Liver (tissue), 9 donors: ENCODE results near the gene ACP5. TPM values are rescaled to one million over a fixed set of nuclear protein-coding genes. Genes with fewer than 3 reads are reported as not detected.

Source experiments
- DNase-seq: peaks from one replicate; pipeline ENCODE4 v3.0.0-alpha.2; 2017; ENCODE audit warnings: low spot score
- H3K27ac ChIP-seq, 2 donors: one replicate each; pipeline ENCODE4 v1.7.0; 2013; ENCODE audit warnings: inconsistent platforms in 2 of 2, low read length in 2 of 2, control low read depth in 1 of 2, low read depth in 1 of 2, mild to moderate bottlenecking in 1 of 2
- H3K27me3 ChIP-seq, 4 donors: one replicate each; pipeline versions ENCODE4 v1.6.1 to v1.7.0; 2013; ENCODE audit warnings: low read length in 3 of 4, inconsistent platforms in 1 of 4, mild to moderate bottlenecking in 1 of 4, moderate library complexity in 1 of 4; ENCODE audit not compliant: control insufficient read depth in 4 of 4, insufficient read depth in 4 of 4
- H3K36me3 ChIP-seq, 4 donors: one replicate each; pipeline versions ENCODE4 v1.6.1 to v1.7.0; 2013; ENCODE audit warnings: low read length in 3 of 4, mild to moderate bottlenecking in 3 of 4, low read depth in 1 of 4, moderate library complexity in 1 of 4; ENCODE audit not compliant: control insufficient read depth in 4 of 4, insufficient read depth in 3 of 4
- H3K4me1 ChIP-seq, 4 donors: one replicate each; pipeline versions ENCODE4 v1.6.1 to v1.7.0; 2013; ENCODE audit warnings: low read length in 3 of 4, mild to moderate bottlenecking in 3 of 4, moderate library complexity in 1 of 4; ENCODE audit not compliant: control insufficient read depth in 4 of 4, insufficient read depth in 4 of 4
- H3K4me3 ChIP-seq, 3 donors: one replicate each; pipeline versions ENCODE4 v1.6.1 to v1.7.0; 2013; ENCODE audit warnings: low read length in 3 of 3, control low read depth in 1 of 3, low read depth in 1 of 3, mild to moderate bottlenecking in 1 of 3
- H3K9ac ChIP-seq, 2 donors: one replicate each; pipeline ENCODE4 v1.7.0; 2013; ENCODE audit warnings: low read length in 2 of 2, mild to moderate bottlenecking in 2 of 2, moderate library complexity in 2 of 2, control low read depth in 1 of 2, low read depth in 1 of 2
- H3K9me3 ChIP-seq, 4 donors: one replicate each; pipeline versions ENCODE4 v1.6.1 to v1.7.0; 2013; ENCODE audit warnings: low read length in 3 of 4; ENCODE audit not compliant: control insufficient read depth in 4 of 4
- CTCF ChIP-seq: fragments of 150-350 bp; IDR thresholded peaks from 2 replicates; pipeline ENCODE4 v1.5.1; 2017; ENCODE audit warnings: improper control_type of control experiment, low read depth, low read length; ENCODE audit not compliant: missing input control
- EGR1 ChIP-seq, 2 donors: IDR thresholded peaks; 2 replicates each; pipeline ENCODE4 v1.6.1; 2016 to 2018; ENCODE audit warnings: antibody characterized with exemption in 2 of 2, low read depth in 2 of 2
- FOXA1 ChIP-seq: IDR thresholded peaks from 2 replicates; pipeline ENCODE4 v1.6.1; 2016; ENCODE audit warnings: antibody characterized with exemption
- FOXA2 ChIP-seq: IDR thresholded peaks from 2 replicates; pipeline ENCODE4 v1.6.1; 2016; ENCODE audit warnings: antibody characterized with exemption
- GABPA ChIP-seq, 2 donors: IDR thresholded peaks in 1 of 2; conservative IDR thresholded peaks in 1 of 2; 2 replicates each; pipeline ENCODE4 v1.6.1; 2016; ENCODE audit warnings: antibody characterized with exemption in 2 of 2, mild to moderate bottlenecking in 1 of 2, moderate library complexity in 1 of 2
- HNF4A ChIP-seq, 2 donors: conservative IDR thresholded peaks; 2 replicates each; pipeline ENCODE4 v1.6.1; 2016; ENCODE audit warnings: antibody characterized with exemption in 2 of 2, mild to moderate bottlenecking in 2 of 2
- HNF4G ChIP-seq: IDR thresholded peaks from 2 replicates; pipeline ENCODE4 v1.6.1; 2016; ENCODE audit warnings: antibody characterized with exemption
- JUND ChIP-seq, 2 donors: IDR thresholded peaks; 2 replicates each; pipeline ENCODE4 v1.6.1; 2016; ENCODE audit warnings: antibody characterized with exemption in 2 of 2
- NR2F2 ChIP-seq: IDR thresholded peaks from 2 replicates; pipeline ENCODE4 v1.6.1; 2016; ENCODE audit warnings: antibody characterized with exemption
- RAD21 ChIP-seq, 2 donors: IDR thresholded peaks; 2 replicates each; pipeline ENCODE4 v1.6.1; 2016; ENCODE audit warnings: antibody characterized with exemption in 2 of 2, mild to moderate bottlenecking in 2 of 2
- RXRA ChIP-seq, 2 donors: IDR thresholded peaks; 2 replicates each; pipeline ENCODE4 v1.6.1; 2017 to 2018; ENCODE audit warnings: antibody characterized with exemption in 2 of 2, mild to moderate bottlenecking in 1 of 2
- SP1 ChIP-seq: IDR thresholded peaks from 2 replicates; pipeline ENCODE4 v1.6.1; 2018; ENCODE audit warnings: antibody characterized with exemption, mild to moderate bottlenecking
- TAF1 ChIP-seq: conservative IDR thresholded peaks from 2 replicates; pipeline ENCODE4 v1.6.1; 2016; ENCODE audit warnings: antibody characterized with exemption, mild to moderate bottlenecking
- YY1 ChIP-seq: IDR thresholded peaks from 2 replicates; pipeline ENCODE4 v1.6.1; 2016; ENCODE audit warnings: antibody characterized with exemption, mild to moderate bottlenecking
- WGBS: extraction: QIAGEN DNeasy Blood & Tissue Kit; methylation state at CpG from one replicate; pipeline ENCODE4 v1.1.7; 2013; 5-methylcytosine and 5-hydroxymethylcytosine counted together
- polyA plus RNA-seq, 2 donors: library from polyadenylated mRNA; stranded (reverse) in 1 of 2; unstranded in 1 of 2; fragments of 200-250 nt in 1 of 2; fragments of >200 nt in 1 of 2; fragmentation: Nextera tagmentation in 1 of 2; extraction: Ambion mirVana in 1 of 2; gene quantifications; one replicate each; pipeline versions ENCODE4 v1.2.1 to v1.2.3, GENCODE V29; 2013 to 2015
- total RNA-seq, 2 donors: library from RNA; depleted of rRNA; stranded (reverse); fragments of >200 nt; gene quantifications; one replicate each; pipeline ENCODE4 v1.2.3, GENCODE V29; 2014
- TF ChIP-seq, protein P1 (sequence below): IDR thresholded peaks from 2 replicates; pipeline ENCODE4 v1.6.1; 2016; ENCODE audit warnings: antibody characterized with exemption
- TF ChIP-seq, protein P2 (sequence below): IDR thresholded peaks from 2 replicates; pipeline ENCODE4 v1.6.1; 2016; ENCODE audit warnings: antibody characterized with exemption
- TF ChIP-seq, protein P3 (sequence below): IDR thresholded peaks from 2 replicates; pipeline ENCODE4 v1.6.1; 2016; ENCODE audit warnings: antibody characterized with exemption, mild to moderate bottlenecking
- TF ChIP-seq, protein P4 (sequence below): IDR thresholded peaks from 2 replicates; pipeline ENCODE4 v1.6.1; 2016; ENCODE audit warnings: antibody characterized with exemption
- donor health status: healthy.
- donor health status: healthy.
- donor health status: healthy.
- donor health status: healthy.
- donor health status: healthy.

Gene ACP5
- total and polyA plus RNA-seq, 4 donors, result 18.6 to 30.5 (median 23.8) TPM

DNA sequence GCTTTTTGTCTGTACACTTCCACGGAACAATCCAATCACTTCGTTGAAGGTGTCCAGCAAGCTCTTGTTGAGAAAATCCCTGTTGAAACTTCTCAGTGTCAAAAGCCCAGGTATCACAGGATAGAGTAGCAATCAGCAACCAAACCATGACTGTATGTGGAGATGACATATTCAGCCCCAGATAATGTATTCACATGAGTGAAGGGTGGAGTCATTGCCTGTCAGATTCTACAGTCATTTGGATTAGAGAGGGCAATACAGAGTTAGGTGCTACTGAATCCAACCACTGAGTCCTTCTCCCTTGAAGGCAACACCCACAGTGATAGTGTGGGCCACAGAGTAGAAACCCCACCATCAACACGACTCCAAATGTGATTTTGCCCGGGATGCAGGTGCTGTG is 43.1 kb upstream of the ACP5 start:
- no peak for DNase-seq
- H3K9ac ChIP-seq, result no peak overlapping the region
- peaks cover 0 to 11% (median 5%) of the 10 kb centered on the region in 4 donors for H3K4me1 ChIP-seq
- peaks cover 13 to 47% (median 42%) of the 10 kb centered on the region in 4 donors for H3K36me3 ChIP-seq
- TF ChIP-seq, protein P1, sequence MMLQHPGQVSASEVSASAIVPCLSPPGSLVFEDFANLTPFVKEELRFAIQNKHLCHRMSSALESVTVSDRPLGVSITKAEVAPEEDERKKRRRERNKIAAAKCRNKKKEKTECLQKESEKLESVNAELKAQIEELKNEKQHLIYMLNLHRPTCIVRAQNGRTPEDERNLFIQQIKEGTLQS, result no peak
- TF ChIP-seq, protein P2, sequence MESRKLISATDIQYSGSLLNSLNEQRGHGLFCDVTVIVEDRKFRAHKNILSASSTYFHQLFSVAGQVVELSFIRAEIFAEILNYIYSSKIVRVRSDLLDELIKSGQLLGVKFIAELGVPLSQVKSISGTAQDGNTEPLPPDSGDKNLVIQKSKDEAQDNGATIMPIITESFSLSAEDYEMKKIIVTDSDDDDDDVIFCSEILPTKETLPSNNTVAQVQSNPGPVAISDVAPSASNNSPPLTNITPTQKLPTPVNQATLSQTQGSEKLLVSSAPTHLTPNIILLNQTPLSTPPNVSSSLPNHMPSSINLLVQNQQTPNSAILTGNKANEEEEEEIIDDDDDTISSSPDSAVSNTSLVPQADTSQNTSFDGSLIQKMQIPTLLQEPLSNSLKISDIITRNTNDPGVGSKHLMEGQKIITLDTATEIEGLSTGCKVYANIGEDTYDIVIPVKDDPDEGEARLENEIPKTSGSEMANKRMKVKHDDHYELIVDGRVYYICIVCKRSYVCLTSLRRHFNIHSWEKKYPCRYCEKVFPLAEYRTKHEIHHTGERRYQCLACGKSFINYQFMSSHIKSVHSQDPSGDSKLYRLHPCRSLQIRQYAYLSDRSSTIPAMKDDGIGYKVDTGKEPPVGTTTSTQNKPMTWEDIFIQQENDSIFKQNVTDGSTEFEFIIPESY, result no peak
- TF ChIP-seq FOXA1, result no peak
- TF ChIP-seq JUND (IDR thresholded peaks at IDR 0.05), result no peak
- no peak for TF ChIP-seq HNF4A (conservative IDR thresholded peaks at IDR 0.05)
- TF ChIP-seq, protein P3, sequence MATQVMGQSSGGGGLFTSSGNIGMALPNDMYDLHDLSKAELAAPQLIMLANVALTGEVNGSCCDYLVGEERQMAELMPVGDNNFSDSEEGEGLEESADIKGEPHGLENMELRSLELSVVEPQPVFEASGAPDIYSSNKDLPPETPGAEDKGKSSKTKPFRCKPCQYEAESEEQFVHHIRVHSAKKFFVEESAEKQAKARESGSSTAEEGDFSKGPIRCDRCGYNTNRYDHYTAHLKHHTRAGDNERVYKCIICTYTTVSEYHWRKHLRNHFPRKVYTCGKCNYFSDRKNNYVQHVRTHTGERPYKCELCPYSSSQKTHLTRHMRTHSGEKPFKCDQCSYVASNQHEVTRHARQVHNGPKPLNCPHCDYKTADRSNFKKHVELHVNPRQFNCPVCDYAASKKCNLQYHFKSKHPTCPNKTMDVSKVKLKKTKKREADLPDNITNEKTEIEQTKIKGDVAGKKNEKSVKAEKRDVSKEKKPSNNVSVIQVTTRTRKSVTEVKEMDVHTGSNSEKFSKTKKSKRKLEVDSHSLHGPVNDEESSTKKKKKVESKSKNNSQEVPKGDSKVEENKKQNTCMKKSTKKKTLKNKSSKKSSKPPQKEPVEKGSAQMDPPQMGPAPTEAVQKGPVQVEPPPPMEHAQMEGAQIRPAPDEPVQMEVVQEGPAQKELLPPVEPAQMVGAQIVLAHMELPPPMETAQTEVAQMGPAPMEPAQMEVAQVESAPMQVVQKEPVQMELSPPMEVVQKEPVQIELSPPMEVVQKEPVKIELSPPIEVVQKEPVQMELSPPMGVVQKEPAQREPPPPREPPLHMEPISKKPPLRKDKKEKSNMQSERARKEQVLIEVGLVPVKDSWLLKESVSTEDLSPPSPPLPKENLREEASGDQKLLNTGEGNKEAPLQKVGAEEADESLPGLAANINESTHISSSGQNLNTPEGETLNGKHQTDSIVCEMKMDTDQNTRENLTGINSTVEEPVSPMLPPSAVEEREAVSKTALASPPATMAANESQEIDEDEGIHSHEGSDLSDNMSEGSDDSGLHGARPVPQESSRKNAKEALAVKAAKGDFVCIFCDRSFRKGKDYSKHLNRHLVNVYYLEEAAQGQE, result no peak
- TF ChIP-seq HNF4G, result no peak
- no peak for TF ChIP-seq RXRA (IDR thresholded peaks at IDR 0.05)
- no peak for TF ChIP-seq FOXA2
- TF ChIP-seq CTCF, result no peak
- TF ChIP-seq TAF1, result no peak
- TF ChIP-seq, protein P4, sequence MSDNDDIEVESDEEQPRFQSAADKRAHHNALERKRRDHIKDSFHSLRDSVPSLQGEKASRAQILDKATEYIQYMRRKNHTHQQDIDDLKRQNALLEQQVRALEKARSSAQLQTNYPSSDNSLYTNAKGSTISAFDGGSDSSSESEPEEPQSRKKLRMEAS, result no peak
- TF ChIP-seq RAD21 (IDR thresholded peaks at IDR 0.05), result no peak
- TF ChIP-seq SP1, result no peak
- no peak for TF ChIP-seq EGR1 (IDR thresholded peaks at IDR 0.05; ENCODE audit: low read depth in 2 of 2)
- TF ChIP-seq NR2F2, result no peak
- TF ChIP-seq GABPA (IDR thresholded peaks at IDR 0.05 in 1 of 2, conservative IDR thresholded peaks at IDR 0.05 in 1 of 2), result no peak
- TF ChIP-seq YY1, result no peak
- 84% methylated on average over 4 of the region's 4 CpGs for WGBS
- H3K27ac ChIP-seq, result no peak overlapping the region
- peaks cover 18 to 24% (median 21%) of the 10 kb centered on the region in 4 donors for H3K9me3 ChIP-seq
- H3K4me3 ChIP-seq, result no peak overlapping the region
- H3K27me3 ChIP-seq, result no peaks in the 10 kb centered on the region
